Glomerular visceral epithelial cell (primary cell): Measurements from ENCODE around the gene FOXP1.
A peak's percentile ranks its signal among the peaks of the same experiment; 100 is the strongest.
"Not testable (repeated sequence)": the region's sequence is repeated elsewhere in the genome, so short reads cannot be mapped to it uniquely, and the experiment has no call there.

Source experiments
- DNase-seq: peaks from one replicate; pipeline ENCODE4 v3.0.0-alpha.2; 2016; ENCODE audit errors: extremely low spot score

FOXP1 gene

DNA sequence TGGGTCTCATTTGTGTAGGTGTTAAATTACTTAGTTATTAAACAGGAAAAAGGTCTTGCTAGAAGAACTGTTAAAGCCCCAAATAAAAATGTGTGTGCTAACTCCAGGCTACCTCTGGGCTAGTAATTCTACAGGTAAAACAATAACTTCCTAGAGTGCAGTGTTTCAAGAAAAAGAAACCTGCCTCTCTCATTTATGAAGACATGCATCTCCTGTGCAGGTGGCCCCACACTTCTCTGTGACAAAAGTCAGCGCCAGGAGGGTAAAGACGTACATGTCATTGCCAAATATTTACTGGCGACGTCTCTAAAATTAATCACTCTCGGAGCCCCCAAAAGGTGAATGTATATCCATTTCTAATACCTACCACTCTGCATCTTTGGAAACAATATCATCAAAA lies 131.7 kb downstream of the FOXP1 start:
- DNase-seq: no peak

DNA sequence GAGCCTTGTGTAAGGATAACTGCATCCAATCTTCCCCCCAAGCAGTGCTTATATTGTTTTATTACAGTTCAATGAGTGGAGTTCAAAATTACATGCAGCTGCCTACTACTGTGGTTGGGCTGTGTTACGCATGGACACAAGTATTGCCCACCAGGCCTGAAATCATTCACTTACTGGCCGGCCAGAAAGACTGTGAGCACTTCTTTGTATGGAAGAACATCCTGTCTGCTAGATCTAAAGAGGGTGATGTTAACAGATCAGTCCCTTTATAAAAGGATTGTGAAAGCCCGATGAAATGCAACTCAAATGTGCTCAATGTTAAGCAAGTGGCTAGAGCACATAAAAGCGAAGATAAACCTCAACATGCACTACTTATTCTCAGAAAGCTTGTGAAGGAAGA lies 132.5 kb downstream of the FOXP1 start:
- no peak for DNase-seq

GRCh38 chr3:71450162-71450561 lies 133.4 kb downstream of the FOXP1 start:
- no peak for DNase-seq

- peak; percentile 58 for DNase-seq
Measured at GRCh38 chr3:71447803-71448202, 135.7 kb downstream of the FOXP1 start.

GRCh38 chr3:71447197-71447596 lies 136.3 kb downstream of the FOXP1 start:
- no peak for DNase-seq

- no peak for DNase-seq
Measured at GRCh38 chr3:71446734-71447133, 136.8 kb downstream of the FOXP1 start.

GRCh38 chr3:71446260-71446659 lies 137.3 kb downstream of the FOXP1 start:
- no peak for DNase-seq

- DNase-seq: no peak
Measured at GRCh38 chr3:71444861-71445259, 138.7 kb downstream of the FOXP1 start.

- peak; percentile 27 for DNase-seq
Measured at GRCh38 chr3:71444028-71444860, 139.3 kb downstream of the FOXP1 start.

GRCh38 chr3:71443332-71443731 lies 140.2 kb downstream of the FOXP1 start:
- no peak for DNase-seq

DNA sequence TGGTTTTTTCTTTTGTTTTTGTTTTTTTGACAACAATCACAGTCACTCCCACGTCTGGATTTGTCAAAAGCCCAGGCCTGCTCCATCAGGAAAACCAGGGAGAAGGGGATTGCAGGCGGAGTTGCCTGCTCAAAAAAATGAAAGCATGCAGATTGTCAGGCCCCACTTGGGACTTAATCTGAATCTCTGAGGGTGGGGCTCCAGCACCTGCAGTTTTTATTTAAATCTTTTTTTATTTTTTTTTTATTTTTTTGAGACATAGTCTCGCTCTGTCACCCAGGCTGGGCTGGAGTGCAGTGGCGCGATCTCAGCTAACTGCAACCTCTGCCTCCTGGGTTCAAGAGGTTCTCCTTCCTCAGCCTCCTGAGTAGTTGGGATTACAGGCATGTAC lies 140.9 kb downstream of the FOXP1 start:
- no peak for DNase-seq

DNA sequence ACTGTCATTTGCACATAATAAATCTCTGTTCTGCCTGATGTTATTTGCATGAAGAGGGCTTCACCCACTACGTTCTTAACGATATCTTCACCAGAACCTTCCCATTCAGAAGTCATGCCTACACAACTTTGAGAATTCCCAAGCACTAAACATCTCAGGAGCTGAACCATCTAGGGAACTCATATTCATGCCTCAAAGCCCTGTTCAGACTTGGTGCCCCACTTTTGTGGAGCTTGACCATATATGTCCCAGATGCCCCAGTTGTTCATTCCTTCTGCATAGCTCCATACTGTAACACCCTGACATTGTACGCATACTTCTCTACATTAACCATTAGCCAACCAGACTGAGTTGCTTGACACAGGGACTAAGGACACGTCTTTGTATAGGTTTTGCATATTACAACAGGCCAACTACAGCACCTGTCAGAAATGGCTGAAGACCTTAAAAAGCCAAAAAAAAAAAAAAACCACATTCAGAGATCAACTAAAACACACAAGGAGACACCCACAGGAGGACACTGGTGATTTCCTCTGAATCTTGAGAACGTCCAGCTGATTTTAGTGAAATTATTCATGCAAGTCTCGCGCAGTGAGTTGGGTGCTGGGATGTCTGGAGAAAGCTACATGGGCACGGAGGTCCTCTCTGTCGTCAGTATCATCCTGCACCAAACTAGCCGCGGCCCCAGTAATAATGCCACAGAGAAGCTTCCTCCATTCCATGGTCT lies 141.4 kb downstream of the FOXP1 start:
- no peak for DNase-seq

- DNase-seq: peak; percentile 27
Measured at GRCh38 chr3:71441217-71441924, 142.2 kb downstream of the FOXP1 start.

- no peak for DNase-seq
Measured at GRCh38 chr3:71438904-71439303, 144.6 kb downstream of the FOXP1 start.

- DNase-seq: no peak
Measured at GRCh38 chr3:71438071-71438685, 145.3 kb downstream of the FOXP1 start.

- no peak for DNase-seq
Measured at GRCh38 chr3:71436337-71436736, 147.2 kb downstream of the FOXP1 start.

- not testable (repeated sequence) for DNase-seq
Measured at GRCh38 chr3:71435836-71436235, 147.7 kb downstream of the FOXP1 start.

DNA sequence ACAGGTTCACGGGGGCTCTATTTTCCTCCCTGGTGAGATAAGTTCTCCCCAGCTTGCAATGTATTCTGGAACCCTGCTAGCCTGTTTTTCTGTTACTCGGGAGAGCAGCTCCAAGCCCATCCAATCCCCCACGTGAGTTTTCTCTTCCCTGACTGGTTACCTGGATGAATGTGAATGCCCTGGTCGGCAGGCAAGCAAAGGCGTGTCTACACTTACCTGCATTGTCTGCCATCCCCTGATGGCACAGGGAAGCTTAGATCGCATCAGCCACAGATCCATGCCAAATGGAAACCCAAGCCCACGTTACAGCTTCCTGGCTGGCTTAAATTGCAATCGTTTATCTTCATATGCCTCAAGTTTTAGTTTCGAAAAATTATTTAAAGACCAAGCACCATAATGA lies 149.9 kb downstream of the FOXP1 start:
- no peak for DNase-seq

GRCh38 chr3:71432044-71432975 lies 151.2 kb downstream of the FOXP1 start:
- no peak for DNase-seq

DNA sequence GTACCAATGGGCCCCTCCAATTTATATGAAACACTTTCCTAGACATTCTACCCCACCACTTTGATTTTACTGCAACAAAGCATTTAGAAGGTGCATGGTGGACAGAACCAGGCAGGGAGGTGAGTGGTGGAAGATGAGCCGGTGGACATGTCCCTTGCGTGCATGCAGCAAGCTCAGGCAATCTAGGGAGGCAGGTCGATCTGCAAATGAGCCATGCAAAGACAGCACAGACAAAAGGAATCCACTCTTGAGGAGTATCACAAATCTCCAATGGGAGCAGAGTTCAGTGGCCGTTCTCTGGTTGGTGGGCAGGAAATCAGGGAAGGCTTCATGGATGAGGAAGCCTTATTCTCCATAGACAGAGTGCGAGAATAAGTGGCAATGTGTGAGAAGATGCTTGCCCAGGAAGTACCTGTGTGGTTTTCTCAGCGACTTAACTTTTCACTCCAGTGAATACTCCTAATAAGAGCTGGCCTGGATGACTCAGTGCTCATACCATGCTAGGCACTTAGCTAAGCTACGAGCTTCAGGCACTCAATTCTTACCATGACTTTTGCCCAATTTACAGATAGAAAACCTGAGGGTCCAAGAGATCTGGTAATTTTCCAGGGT lies 152.5 kb downstream of the FOXP1 start:
- peak; percentile 77 for DNase-seq

GRCh38 chr3:71429597-71429988 lies 153.9 kb downstream of the FOXP1 start:
- no peak for DNase-seq
